ENCODE data around the gene TMEM163.
"Not testable (repeated sequence)": the region's sequence is repeated elsewhere in the genome, so short reads cannot be mapped to it uniquely, and the experiment has no call there.

Gene TMEM163

DNA sequence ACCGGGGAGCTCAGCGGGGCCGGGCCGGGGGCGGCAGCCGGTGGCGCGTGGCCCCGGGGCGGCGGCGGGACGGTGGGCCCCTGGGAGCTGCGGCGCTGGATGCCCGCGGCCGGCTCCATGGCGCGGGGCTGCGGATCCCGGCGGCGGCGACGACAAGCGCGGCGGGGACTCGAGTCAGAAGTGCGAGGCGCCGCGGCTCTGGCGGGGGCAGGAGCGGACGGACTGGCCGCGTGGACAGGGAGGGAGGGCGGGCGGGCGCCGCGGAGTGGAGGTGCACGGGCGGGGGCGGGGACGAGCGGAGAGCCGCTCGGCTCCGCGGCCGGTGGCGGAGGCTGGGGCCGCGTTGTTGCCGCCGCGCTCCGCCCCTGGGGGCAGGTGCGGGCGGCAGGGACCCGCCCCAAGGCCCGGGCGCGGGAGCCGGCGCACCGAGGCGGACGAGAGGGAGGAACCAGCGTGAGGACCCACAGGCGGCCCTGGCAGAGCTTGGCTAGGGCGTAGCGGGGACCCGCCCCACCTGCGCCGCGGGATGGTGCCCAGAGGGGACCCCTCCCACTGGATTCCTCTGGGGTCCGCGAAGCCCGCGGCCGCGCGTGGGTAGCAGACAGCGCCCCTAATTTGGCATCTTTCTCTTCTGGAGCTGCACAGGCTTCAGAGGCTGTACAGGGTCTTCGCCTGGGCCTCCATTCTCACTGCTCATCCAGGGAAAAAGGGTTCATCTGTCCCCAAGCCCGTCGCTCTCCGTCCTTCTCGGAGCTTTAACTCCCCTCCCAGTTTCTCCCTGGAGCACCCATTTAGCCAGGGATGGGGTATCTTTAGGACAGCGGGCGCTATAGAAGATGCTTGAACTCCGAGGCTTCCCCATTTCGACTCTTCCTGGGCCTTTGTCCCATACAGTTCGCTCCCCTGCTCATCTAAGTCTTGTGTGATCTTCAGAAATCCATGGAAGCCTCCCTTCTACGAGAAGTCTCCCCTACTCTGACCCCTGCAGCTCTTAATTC is at the start of gene TMEM163:
Gene TMEM163 (minus strand): TSS at position 184 of the 998 bp plus-strand sequence.
- DNase-seq = peak; percentile 16 to 77 (median 74)

DNA sequence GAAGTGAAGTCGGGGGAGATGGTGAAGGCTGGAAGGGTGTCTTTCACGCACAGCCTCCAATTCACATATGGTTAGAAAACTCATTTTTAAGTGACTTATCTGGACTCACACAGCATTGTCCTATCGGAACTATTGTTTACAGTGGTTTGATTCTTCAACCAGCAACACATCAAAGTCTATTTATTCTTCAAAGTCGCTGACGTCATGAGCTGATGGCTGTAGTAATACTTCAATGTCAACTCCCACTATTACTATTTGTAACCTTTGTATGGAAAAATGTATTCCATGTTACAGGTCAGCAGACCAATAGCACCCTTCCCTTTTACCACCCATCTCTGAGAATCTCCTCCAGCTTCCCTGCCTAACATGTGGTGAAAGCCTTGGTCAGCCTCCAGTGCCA is 47.8 kb upstream of the TMEM163 start:
- no peak for DNase-seq

DNA sequence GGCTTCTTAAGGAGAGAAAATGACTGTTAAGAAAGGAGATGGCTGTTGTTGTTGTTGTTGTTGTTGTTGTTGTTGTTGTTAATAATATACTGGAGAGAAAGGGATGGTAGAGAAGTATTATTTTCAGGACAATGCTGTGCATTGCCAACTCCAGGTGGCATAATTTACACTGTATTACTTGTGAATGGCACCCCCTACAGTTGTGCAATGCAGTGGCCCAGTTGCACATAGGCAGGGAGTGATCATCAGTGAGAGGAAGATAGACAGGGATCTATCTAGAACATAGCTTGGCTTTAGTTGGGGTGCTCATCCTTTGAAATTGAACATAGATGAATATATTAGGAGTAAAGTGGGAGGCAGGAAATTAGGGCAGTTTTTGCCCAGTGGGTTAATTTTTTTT is 47.2 kb upstream of the TMEM163 start:
- DNase-seq = no peak

DNA sequence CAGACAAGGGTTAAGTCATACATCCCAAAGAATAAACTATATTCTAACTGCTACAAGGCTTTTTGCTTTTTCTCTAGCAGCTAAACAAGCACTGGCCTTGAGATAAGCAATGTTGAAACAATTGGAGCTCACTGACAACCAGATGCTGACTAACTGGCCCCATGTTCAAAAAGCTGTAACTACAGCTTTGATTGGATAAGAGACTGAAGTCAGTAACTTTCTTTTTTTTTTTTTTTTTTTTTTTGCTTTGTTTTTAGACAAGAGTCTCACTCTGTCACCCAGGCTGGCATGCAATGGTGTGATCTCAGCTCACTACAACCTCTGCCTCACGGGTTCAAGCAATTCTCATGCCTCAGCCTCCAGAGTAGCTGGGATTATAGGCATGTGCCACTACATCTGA is 45.4 kb upstream of the TMEM163 start:
- DNase-seq = no peak

DNA sequence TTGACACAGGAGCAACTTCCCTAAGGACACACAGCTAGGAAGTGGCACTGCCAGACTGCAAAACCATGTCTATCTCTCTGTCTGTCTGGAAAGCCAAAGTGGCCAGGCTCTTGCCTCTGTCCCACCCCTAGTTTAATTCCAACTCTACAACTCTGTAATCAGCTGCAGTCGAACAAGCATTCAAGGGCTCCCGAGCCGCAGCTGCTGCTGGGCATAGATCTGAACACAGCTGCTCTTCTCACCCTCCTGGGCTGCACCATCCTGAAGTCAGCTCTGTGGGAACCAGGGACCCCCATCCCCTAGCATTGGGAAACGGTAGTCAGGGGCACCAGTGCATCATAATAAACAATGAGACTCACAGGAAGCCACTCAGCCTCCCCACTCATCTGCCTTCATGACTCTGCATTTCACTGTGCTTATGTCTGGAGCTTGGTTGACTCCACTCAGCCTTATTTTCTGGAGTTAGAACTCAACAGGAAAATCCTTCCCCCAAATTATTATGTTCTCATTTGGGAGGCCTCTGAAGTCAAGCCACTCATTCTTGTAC is 44.4 kb upstream of the TMEM163 start:
- DNase-seq = no peak

DNA sequence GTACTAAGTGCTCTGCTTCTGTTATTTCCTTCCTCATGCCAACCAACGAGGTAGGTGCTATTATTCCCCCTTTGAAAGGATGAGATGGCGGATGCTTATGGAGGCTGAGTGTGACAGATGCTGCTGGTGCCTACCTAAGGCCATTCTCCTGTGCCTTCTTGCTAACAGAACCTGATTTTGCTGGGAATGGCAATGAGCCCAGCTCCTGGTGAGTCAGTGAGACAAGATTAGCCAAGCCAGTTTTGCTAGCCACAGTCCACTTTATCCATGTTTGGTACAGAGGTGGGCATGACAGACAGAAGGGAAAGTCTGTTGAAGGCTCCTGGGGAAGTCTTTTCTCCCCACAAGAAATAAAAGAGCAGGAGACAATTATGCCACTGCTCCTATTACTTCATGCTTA is 43.7 kb upstream of the TMEM163 start:
- DNase-seq = no peak

DNA sequence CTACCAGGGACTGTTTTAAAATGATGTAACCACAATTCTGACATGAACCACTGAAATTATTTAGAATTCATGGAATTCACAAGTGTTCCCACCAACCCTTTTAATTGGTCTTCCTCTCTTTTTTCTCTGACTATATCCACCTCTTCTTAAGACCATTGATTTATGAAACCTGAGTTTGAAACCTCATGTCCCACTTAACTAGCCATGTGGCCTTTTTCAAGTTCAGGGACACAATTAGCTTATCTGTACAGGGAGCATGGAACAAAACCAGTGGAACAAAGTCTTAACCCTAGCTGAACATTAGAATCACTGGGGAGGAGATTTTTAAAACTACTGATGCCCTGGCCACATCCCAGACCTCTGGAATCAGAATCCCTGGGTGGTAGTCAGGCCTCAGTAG is 41.6 kb upstream of the TMEM163 start:
- no peak for DNase-seq

DNA sequence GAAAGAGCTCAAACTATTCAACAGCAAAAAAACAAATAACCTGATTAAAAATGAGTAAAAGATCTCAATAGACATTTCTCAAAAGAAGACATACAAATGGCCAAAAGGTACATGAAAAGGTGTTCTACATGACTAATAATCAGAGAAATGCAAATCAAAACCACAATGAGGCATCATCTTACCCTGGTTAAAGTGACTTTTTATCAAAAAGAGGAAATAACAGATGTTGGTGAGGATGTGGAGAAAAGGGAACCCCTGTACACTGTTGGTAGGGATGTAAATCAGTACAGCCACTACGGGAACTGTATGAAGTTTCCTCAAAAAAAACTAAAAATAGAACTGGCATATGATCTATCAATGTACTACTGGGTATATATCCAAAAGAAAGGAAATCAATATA is 39.8 kb upstream of the TMEM163 start:
- DNase-seq = no peak

DNA sequence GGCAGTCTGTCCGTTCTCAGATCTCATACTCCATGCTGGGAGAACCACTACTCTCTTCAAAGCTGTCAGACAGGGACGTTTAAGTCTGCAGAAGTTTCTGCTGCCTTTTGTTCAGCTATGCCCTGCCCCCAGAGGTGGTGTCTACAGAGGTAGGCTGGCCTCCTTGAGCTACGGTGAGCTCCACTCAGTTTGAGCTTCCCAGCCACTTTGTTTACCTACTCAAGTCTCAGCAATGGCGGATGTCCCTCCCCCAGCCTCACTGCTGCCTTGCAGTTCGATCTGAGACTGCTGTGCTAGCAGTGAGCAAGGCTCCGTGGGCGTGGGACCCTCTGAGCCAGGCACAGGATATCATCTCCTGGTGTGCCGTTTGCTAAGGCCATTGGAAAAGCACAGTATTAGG is 33.2 kb upstream of the TMEM163 start:
- DNase-seq = not testable (repeated sequence)

DNA sequence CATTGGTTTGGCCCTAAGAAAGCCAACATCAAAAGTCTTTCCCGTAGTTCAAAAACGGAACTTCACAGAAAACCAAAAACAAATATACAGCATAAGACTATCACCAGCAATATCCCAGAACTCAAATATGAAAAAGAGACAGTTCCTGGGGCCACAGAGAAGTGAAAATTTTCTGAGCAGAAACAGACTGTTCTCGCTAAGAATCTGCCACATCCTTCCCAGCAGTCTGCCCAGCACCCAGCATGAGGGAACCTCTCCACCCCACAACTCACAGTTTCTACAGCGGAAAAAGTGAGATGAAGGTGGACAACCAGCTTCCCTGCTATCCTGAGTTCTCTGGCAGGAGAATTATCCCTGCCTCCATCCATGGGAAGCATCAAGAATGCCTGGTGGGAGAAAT is 26.7 kb upstream of the TMEM163 start:
- DNase-seq = no peak

DNA sequence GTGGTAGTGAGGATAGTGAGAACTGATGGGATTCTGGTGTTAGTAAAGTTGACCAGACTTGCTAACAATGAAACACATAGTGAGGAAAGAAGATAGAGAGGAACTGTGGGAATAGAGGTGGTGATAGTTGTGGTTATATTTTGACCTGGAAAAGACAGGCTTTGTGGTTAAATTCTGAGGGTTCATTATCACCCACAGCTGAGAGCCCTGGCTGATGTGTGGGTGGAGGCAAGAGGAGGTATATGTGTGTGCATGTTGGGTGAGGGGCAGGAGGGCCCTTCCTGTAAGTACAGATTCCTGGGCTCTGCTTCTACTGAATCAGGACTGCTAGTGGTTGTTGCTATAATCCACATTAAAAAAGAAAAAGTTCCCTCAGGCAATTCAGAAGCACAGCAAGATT is 26.2 kb upstream of the TMEM163 start:
- DNase-seq = no peak

DNA sequence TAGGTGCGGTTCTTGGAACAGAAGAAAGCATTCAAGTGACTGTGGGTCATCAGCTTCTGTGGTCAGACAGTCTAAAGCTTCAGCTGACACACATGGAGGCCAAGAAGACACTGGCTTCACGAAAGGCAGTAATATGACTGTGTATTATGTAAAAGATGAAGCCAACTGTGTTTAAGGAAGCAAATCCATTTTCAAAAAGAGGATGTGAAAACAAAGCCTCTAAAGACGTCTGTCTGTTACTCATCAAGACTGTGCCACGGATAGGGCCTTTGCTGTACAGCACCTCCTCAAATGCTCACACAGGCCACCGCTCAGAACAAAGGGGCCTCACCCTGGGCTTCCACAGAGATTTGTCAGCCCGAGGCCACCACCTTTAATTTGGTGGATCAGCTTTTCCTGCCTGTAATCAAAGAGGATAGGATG is 21.1 kb upstream of the TMEM163 start:
- no peak for DNase-seq

DNA sequence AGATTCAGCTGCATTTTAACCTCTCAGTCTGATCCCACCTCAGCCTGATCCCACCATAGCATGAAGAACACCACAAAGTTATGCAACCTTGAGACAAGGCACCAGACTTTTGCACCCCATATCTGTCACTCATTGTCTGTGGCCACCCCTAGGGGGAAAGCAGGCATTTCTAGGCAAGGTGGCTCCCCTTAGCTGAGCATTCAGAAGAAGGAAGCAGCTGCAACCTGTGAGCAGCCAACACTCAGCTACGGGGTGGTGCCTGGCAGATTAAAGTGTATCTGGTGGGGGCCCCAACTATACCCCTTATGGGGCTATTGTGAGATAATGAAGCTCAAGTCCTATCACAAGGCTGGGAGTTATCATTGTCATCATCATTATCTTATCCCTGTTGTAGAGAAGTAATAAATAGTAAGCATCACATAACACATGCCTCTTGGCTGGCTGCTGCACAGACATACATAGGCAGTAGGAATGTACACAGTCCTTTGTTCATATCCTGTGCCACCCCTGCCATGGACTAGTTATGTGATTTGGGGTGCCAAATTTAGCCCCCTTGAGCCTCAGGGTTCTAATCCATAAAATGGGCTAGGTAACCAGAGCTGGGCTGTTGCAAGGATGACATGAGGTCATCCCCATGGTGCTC is 20.6 kb upstream of the TMEM163 start:
- DNase-seq = no peak

DNA sequence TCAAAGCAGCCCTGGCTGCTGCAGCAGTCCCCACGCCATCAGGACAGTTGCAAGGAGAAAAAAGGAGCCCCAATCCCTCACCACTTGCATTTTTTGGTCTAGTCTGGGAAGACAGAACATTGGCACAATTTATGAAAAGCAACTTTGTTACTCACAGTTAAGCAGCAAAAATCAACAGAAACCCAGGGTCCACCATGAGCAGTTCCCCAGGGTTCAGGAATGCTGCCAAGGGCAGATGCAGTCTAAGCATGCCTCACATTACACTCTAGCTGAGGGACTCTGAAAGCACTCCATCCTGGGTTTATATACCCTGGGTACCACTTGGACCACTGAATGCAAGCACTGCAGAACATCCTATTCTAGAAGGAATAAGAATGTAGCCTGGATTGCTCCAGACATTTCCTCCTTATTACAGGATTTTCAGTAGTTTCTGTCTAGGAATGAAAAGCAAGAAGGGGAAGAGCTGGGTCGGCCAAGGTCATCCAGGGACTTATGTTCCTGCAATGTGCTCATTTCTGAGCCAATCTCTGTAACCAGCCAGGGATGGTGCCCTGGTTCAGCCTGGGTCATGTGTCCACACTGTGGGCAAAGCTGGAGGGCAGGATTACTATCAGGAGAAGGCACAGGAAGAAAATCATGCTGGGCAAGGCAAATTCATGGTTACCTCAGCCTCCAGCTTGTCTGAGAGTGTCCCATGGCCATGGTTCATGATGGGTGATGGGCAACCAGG is 19.5 kb upstream of the TMEM163 start:
- no peak for DNase-seq

DNA sequence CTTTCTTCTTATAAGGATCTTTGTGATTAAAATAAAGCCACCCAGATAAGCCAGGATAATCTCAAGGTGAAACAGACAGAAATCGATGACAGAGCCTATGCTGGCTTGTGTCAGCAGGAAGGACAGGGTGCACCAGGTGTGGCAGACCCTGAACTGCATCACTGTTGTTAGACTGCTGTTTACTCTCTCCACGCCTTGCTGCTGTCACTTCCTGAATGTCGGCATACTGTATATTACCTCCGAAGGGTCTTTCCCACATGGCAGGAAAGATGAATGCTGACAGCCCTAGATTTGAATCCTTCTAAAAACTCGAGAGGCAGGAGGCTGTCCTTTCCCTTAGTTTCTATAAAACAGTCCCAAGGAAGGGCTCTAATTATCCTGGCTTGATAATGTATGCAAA is 18.9 kb upstream of the TMEM163 start:
- DNase-seq = peak in 2 of 3 experiments; percentile 25 to 48

DNA sequence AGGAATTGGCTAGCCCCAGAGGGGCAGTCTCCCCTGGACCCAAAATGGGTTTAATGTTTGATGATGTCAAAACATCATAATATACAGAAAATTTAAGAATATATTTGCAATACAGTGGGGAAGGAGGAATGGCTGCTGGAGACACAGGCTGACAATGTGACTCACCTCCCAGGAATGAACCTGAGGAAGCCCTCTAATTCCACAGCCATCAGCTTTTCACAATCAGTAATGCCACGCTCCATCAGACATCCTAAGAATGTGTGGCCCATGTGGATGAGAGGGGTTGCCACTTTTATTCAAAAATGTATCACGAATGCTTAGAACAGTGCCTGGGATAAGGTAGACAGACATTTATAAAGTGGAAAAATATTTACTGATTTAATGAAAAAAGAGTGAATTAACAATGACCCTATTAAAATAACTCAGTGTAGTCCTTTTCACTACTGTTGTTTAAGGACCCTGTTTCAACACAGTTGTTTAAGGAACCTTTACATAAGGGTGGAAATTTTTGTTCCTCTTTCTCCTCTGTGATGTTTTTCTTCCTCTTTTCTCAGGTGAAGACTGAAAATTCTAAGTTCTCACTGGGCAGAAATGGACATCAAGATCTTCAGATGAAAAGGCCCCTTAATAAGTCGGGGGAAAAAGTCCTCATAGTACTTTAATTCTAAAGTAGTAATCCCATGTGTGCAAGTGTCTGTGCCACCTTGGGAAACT is 17.5 kb upstream of the TMEM163 start:
- DNase-seq = no peak

DNA sequence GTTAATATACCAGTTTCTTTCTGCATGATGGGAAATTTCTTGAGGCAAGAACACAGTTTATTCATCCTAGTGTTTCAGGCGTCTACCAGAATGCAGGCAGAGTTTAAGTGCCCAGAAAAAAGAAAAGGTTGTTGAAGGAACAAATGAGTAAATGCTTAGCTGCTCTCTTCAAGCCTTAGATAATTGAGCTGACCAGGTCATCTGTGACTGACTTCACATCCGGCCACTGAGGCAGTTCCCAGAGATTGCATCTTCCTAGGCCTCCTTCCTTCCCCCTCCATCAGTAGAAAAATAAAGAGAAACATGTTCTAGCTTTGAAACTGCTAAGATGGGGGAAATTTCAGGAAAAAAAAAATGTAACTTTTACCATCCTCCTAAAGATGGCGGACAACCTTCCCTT is 9.4 kb upstream of the TMEM163 start:
- DNase-seq = no peak

DNA sequence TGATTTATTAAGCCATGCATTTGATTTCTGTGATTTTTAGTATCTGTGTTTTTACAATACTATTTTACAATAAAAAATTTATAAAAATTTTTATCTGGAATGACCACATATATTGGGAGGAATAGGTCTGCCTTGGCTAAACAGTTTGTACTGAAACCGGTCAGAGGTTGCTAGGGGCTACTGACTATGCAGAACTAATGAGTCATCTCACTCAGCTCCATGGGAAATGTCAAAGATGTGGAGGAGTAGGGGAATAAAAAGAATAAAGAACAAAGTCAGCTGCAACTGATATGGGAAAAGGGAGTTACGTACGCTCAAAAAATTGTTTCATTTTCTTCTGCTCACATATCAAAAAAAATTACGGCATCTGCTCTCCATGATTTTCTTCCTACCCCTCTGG is 8.6 kb upstream of the TMEM163 start:
- DNase-seq = no peak

DNA sequence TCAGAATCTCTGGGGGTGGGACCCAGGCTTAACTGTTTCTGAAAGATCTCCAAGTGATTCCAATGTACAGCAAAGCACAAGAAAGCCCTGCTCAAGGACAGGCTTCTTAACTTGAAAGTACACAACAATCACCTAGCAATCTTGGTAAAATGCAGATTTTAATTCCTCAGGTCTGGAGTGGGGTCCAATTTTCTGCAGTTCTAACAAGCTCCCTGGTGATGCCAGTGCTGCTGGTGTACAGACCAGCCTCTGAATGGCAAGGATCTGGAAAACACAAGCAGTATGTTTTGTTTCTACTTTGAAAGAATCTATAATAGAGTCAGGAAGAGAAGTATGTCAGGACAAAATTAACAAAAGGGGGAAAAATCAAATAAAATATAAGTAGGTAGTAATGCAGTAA is 7.8 kb upstream of the TMEM163 start:
- DNase-seq = no peak

DNA sequence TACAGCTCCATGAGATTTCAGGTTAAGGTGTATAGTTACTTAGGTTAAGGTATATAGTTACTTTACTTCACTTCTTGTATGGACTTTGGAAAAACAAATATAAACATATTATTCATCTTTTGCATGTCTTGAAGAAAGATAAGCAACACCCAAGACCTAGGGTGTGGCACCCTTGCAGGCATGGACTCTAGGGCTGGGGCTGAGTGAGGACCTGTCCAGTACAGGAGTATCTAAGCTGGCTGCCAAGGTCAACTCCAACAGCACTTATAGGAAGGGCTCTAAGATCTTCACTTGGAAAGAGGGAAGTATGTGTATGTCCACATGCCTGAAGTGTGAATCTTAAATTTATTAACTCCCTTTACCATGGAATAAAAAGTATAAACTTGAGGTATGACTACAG is 7.1 kb upstream of the TMEM163 start:
- no peak for DNase-seq

DNA sequence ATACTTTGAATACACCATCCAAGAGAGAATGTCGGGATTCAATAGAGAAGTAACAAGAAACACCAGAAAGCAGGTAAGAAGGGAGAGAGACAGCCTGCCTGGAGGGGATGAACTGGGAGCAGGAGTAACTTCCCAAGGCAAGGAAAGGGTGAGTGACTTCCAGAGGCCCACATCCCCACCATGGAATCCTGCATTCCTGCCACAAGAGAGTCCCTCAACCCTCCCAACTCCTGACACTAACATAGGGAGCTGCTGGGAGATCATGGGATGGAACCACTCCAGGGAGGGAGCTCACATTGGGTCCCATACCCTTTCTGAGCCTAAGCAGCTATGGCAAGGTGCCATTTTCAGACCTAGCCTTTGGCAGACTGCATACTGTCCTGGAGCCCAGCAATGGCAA is 5.5 kb upstream of the TMEM163 start:
- DNase-seq = no peak

DNA sequence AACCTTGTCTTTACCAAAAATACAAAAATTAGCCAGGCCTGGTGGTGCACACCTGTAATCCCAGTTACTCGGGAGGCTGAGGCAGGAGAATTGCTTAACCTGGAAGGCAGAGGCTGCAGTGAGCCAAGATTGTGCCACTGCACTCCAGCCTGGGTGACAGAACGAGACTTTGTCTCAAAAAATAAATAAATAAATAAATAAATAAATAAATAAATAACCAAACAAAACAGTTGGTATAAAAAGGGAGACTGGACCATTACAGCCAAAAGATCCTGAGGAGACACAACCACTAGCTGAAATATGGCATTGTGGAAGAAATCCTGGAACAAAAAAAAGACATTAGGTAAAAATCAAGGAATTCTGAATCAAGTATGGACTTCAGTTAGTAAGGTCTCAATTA is 4.9 kb upstream of the TMEM163 start:
- not testable (repeated sequence) for DNase-seq

DNA sequence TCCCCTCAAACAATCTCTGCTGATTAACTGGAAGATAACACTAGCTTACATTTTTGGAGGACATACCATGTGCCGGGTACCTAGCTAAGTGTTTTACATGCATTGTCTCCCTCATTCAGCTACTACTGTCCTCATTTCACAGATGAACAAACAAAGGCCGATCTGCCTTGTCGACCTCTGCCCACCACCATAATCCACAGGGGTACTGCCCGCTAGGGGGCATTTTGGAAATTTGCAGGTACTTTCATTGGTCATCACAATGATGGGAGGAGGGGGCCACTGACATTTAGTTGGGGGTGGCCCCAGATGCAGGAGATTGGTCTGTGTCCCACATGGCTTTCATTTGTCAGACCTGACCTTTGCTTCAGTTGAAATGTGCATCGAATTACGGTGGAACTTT is 3.9 kb upstream of the TMEM163 start:
- no peak for DNase-seq
